HEK293T (cell line): Measurements from ENCODE around the gene ANKRD11.
"Not testable (repeated sequence)": the region's sequence is repeated elsewhere in the genome, so short reads cannot be mapped to it uniquely, and the experiment has no call there.

Source experiments
- CTCF ChIA-PET: fragments of 350-600 bp; formaldehyde crosslinking; extraction: SDS; loops from one replicate; lab custom pipeline; 2021; ENCODE audit warnings: antibody characterized with exemption, inconsistent platforms; lab: Yijun Ruan, JAX
- POLR2A ChIA-PET: fragments of 350-600 bp; formaldehyde crosslinking; extraction: SDS; loops from one replicate; lab custom pipeline; 2020; ENCODE audit warnings: antibody characterized with exemption, inconsistent platforms; lab: Yijun Ruan, JAX
- DNase-seq: peaks from one replicate; pipeline ENCODE4 v3.0.0; 2012; ENCODE audit warnings: mixed read lengths; ENCODE audit errors: extremely low spot score
- ARNT ChIP-seq: fragments of 450-650 bp; IDR thresholded peaks from 2 replicates; pipeline ENCODE4 v1.6.1; 2017; ENCODE audit warnings: mild to moderate bottlenecking
- BHLHE40 ChIP-seq: fragments of 450-650 bp; IDR thresholded peaks from 2 replicates; pipeline ENCODE4 v1.6.1; 2016; ENCODE audit warnings: mild to moderate bottlenecking, moderate library complexity, borderline replicate concordance
- CTBP1 ChIP-seq: fragments of 450-650 bp; IDR thresholded peaks from 2 replicates; pipeline ENCODE4 v1.6.1; 2016; ENCODE audit warnings: borderline replicate concordance
- ELF4 ChIP-seq: fragments of 450-650 bp; IDR thresholded peaks from 2 replicates; pipeline ENCODE4 v1.6.1; 2017; ENCODE audit warnings: antibody characterized with exemption
- FOXA1 ChIP-seq: fragments of 450-650 bp; IDR thresholded peaks from 2 replicates; pipeline ENCODE4 v1.6.1; 2016; ENCODE audit warnings: mild to moderate bottlenecking
- FOXK2 ChIP-seq: fragments of 450-650 bp; IDR thresholded peaks from 2 replicates; pipeline ENCODE4 v1.6.1; 2016; ENCODE audit warnings: mild to moderate bottlenecking
- FOXM1 ChIP-seq: fragments of 450-650 bp; IDR thresholded peaks from 2 replicates; pipeline ENCODE4 v1.6.1; 2017; ENCODE audit warnings: mild to moderate bottlenecking, borderline replicate concordance
- HDGF ChIP-seq: fragments of 450-650 bp; IDR thresholded peaks from 2 replicates; pipeline ENCODE4 v1.6.1; 2017; ENCODE audit warnings: antibody characterized with exemption, borderline replicate concordance
- L3MBTL2 ChIP-seq: fragments of 450-650 bp; conservative IDR thresholded peaks from 2 replicates; pipeline ENCODE4 v1.6.1; 2016; ENCODE audit warnings: mild to moderate bottlenecking
- LEF1 ChIP-seq: fragments of 450-650 bp; IDR thresholded peaks from 2 replicates; pipeline ENCODE4 v1.6.1; 2017; ENCODE audit warnings: mild to moderate bottlenecking, borderline replicate concordance
- NFRKB ChIP-seq: fragments of 450-650 bp; IDR thresholded peaks from 2 replicates; pipeline ENCODE4 v1.6.1; 2016; ENCODE audit warnings: mild to moderate bottlenecking, moderate library complexity
- PKNOX1 ChIP-seq: fragments of 450-650 bp; IDR thresholded peaks from 2 replicates; pipeline ENCODE4 v1.6.1; 2016
- SP1 ChIP-seq: fragments of 450-650 bp; IDR thresholded peaks from 2 replicates; pipeline ENCODE4 v1.6.1; 2017
- SUZ12 ChIP-seq: fragments of 450-650 bp; IDR thresholded peaks from 2 replicates; pipeline ENCODE4 v1.6.1; 2016; ENCODE audit warnings: mild to moderate bottlenecking
- TARDBP ChIP-seq: fragments of 450-650 bp; IDR thresholded peaks from 2 replicates; pipeline ENCODE4 v1.6.1; 2016
- ZNF384 ChIP-seq: fragments of 450-650 bp; IDR thresholded peaks from 2 replicates; pipeline ENCODE4 v1.6.1; 2016

The ANKRD11 gene

GRCh38 chr16:89396156-89396555, 94.2 kb downstream of the ANKRD11 start:
- CTCF ChIA-PET, result no interaction called here

GRCh38 chr16:89395150-89396142, 94.9 kb downstream of the ANKRD11 start:
- TF ChIP-seq FOXA1 (no peak), SUZ12 (no peak), L3MBTL2 (no peak)
- peak; percentile 45 for DNase-seq
- CTCF ChIA-PET, result no interaction called here
- POLR2A ChIA-PET, result no interaction called here

More at GRCh38 chr16:89396156-89396555, 94.2 kb downstream of the ANKRD11 start:
- no peak for DNase-seq
- POLR2A ChIA-PET, result no interaction called here
- TF ChIP-seq LEF1 (no peak), ARNT (no peak), SUZ12 (no peak), SP1 (no peak), HDGF (no peak), FOXM1 (no peak), ELF4 (no peak), PKNOX1 (no peak), BHLHE40 (no peak), ZNF384 (no peak), NFRKB (no peak), L3MBTL2 (no peak), TARDBP (no peak), FOXA1 (no peak), CTBP1 (no peak), FOXK2 (no peak)

- DNase-seq, result no peak
- TF ChIP-seq ARNT (no peak), HDGF (no peak), PKNOX1 (no peak), NFRKB (no peak), CTBP1 (no peak), ZNF384 (no peak), FOXM1 (no peak), TARDBP (no peak), SUZ12 (no peak), SP1 (no peak), ELF4 (no peak)
- ChIA-PET POLR2A (no interaction called here), CTCF (interaction anchor here (0.6 kb wide), 1 partner anchor 51 kb away, joined by 3 read pairs; no protein-coding TSS in a partner anchor)
Observed at GRCh38 chr16:89393738-89394406, 96.5 kb downstream of the ANKRD11 start.

- TF ChIP-seq SP1, result no peak
- TF ChIP-seq SUZ12, result no peak
- TF ChIP-seq FOXK2, result no peak
- no peak for TF ChIP-seq BHLHE40
- no peak for TF ChIP-seq FOXM1
- no peak for TF ChIP-seq LEF1
- no peak for TF ChIP-seq ARNT
- TF ChIP-seq ELF4, result no peak
- no peak for TF ChIP-seq HDGF
- no peak for TF ChIP-seq ZNF384
- TF ChIP-seq PKNOX1, result no peak
- TF ChIP-seq NFRKB, result no peak
- TF ChIP-seq TARDBP, result no peak
- TF ChIP-seq CTBP1, result no peak
- no peak for DNase-seq
- POLR2A ChIA-PET, result no interaction called here
- CTCF ChIA-PET, result interaction anchor here (0.6 kb wide), 1 partner anchor 50 kb away, joined by 3 read pairs; no protein-coding TSS in a partner anchor
Observed at GRCh38 chr16:89392881-89393737, 97.3 kb downstream of the ANKRD11 start.

GRCh38 chr16:89390224-89390583, 100.2 kb downstream of the ANKRD11 start:
- POLR2A ChIA-PET, DNase-seq, CTCF ChIA-PET: not testable (repeated sequence)

- CTCF ChIA-PET, POLR2A ChIA-PET, DNase-seq: not testable (repeated sequence)
Observed at GRCh38 chr16:89389504-89390223, 100.7 kb downstream of the ANKRD11 start.
